ENCODE measurements around the gene DBF4. TPM values are rescaled to one million over a fixed set of nuclear protein-coding genes. Genes with fewer than 3 reads are reported as not detected.

DBF4 gene
- total RNA-seq, 2 donors from 2014 or later, result 46.5 to 63.2 TPM

DNA sequence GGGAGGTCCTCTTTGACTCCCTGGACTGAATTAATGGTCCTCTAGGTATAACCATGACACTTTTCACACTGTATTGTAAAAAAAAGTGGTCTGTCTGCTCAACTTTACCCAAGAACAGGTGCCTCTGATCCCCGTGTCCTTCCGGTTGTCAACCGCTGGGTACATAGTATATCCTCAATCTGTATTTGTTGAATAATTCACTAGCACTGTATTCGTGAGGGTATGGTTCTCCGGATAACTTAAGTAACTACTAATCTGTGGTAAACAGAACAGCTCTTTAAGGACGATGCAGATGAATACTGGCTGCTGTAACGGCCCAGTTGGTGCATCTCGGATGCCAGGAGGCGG lies 57.3 kb downstream of the DBF4 start:
- Histone ChIP-seq H3K36me3 (ENCODE audit: control insufficient read depth, insufficient read depth, low read length) (no peaks in the 10 kb centered on the region), H3K4me3 (ENCODE audit: low read length) (peak overlapping the region; percentile 87), H3K9ac (ENCODE audit: extremely low read depth, low read length, poor library complexity, severe bottlenecking) (no peak overlapping the region), H3K27me3 (ENCODE audit: control insufficient read depth, insufficient read depth, low read length, poor library complexity, severe bottlenecking) (peaks cover 32% of the 10 kb centered on the region), H3K27ac (ENCODE audit: low read depth, low read length) (no peak overlapping the region), H3K4me1 (ENCODE audit: control insufficient read depth, insufficient read depth, low read length) (no peaks in the 10 kb centered on the region), H3K9me3 (ENCODE audit: control insufficient read depth, low read length) (no peaks in the 10 kb centered on the region)
- Mint-ChIP-seq H3K4me1 (peaks cover 7% of the 10 kb centered on the region), H3K27me3 (ENCODE audit: insufficient read depth) (peaks cover 37% of the 10 kb centered on the region), H3K27ac (no peak overlapping the region), H3K4me3 (peak overlapping the region; percentile 81), H3K9me3 (no peaks in the 10 kb centered on the region), H3K36me3 (ENCODE audit: low read depth) (no peaks in the 10 kb centered on the region)
- TF ChIP-seq, protein P1, sequence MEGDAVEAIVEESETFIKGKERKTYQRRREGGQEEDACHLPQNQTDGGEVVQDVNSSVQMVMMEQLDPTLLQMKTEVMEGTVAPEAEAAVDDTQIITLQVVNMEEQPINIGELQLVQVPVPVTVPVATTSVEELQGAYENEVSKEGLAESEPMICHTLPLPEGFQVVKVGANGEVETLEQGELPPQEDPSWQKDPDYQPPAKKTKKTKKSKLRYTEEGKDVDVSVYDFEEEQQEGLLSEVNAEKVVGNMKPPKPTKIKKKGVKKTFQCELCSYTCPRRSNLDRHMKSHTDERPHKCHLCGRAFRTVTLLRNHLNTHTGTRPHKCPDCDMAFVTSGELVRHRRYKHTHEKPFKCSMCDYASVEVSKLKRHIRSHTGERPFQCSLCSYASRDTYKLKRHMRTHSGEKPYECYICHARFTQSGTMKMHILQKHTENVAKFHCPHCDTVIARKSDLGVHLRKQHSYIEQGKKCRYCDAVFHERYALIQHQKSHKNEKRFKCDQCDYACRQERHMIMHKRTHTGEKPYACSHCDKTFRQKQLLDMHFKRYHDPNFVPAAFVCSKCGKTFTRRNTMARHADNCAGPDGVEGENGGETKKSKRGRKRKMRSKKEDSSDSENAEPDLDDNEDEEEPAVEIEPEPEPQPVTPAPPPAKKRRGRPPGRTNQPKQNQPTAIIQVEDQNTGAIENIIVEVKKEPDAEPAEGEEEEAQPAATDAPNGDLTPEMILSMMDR (conservative IDR thresholded peaks at IDR 0.05), result no peak
- DNase-seq, result no peak
- WGBS, 2 experiments (ENCODE audit: insufficient coverage in 1 of 2, insufficient read length in 1 of 2), result 17 to 19% methylated on average over 6 to 9 of the region's 9 CpGs

- Histone ChIP-seq H3K27me3 (ENCODE audit: control insufficient read depth, insufficient read depth, low read length, poor library complexity, severe bottlenecking) (peaks cover 32% of the 10 kb centered on the region), H3K4me1 (ENCODE audit: control insufficient read depth, insufficient read depth, low read length) (no peaks in the 10 kb centered on the region), H3K4me3 (ENCODE audit: low read length) (peak within 1 kb of the TSS; percentile 87), H3K27ac (ENCODE audit: low read depth, low read length) (peak within 1 kb of the TSS; percentile 29), H3K9me3 (ENCODE audit: control insufficient read depth, low read length) (no peaks in the 10 kb centered on the region), H3K9ac (ENCODE audit: extremely low read depth, low read length, poor library complexity, severe bottlenecking) (peak within 1 kb of the TSS; percentile 40), H3K36me3 (ENCODE audit: control insufficient read depth, insufficient read depth, low read length) (no peaks in the 10 kb centered on the region)
- peaks cover 2% of the 10 kb centered on the region for H3K36me3 Mint-ChIP-seq (ENCODE audit: low read depth)
- H3K9me3 Mint-ChIP-seq, result no peaks in the 10 kb centered on the region
- TF ChIP-seq, protein P1 (conservative IDR thresholded peaks at IDR 0.05), result peak; percentile 23
- WGBS, 2 experiments (ENCODE audit: insufficient coverage in 1 of 2, insufficient read length in 1 of 2), result 0 to 1% methylated on average over 15 to 70 of the region's 70 CpGs
- H3K27me3 Mint-ChIP-seq (ENCODE audit: insufficient read depth), result peaks cover 37% of the 10 kb centered on the region
- peaks cover 7% of the 10 kb centered on the region for H3K4me1 Mint-ChIP-seq
- DNase-seq, result peak; percentile 96
- peak within 1 kb of the TSS; percentile 81 for H3K4me3 Mint-ChIP-seq
- H3K27ac Mint-ChIP-seq, result peak within 1 kb of the TSS; percentile 78
These were observed 57.8 kb downstream of the DBF4 start, which contains the start of gene ADAM22 for GRCh38 chr7:87933953-87934698. Gene ADAM22 (plus strand): TSS chr7:87934251. CDS start chr7:87934466, 215 bp downstream.

DNA sequence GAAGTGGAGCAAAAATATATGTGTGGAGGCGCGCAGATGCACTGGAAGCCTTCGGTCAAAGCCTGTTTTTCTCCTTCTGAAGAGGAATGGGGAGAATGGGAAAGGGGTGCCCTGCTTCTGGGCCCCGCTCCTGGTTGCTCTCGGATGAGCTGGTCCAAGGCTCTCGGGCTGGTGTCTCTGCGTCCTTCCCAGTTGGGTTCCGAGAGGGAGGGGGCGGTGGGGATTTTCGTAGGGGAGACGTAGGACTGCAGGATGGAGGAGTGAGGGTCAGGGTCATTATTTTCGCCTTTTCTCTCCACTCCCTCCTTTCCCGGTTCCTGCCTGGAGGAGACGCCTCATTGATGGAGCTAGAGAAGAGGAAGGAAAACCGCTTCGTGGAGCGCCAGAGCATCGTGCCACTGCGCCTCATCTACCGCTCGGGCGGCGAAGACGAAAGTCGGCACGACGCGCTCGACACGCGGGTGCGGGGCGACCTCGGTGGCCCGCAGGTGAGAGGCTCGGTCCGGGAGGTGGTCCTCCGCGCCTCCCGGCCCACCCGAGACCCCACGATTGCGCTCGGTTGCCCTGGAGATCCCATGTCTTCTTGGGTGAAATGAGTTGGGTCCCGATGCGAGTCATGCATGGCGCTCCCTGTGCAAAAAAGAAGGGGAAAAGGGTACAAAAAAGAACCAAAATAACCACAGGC lies 58.5 kb downstream of the DBF4 start:
- Mint-ChIP-seq H3K36me3 (ENCODE audit: low read depth) (peaks cover 2% of the 10 kb centered on the region), H3K4me1 (peaks cover 7% of the 10 kb centered on the region), H3K27ac (peak overlapping the region; percentile 78), H3K4me3 (peak overlapping the region; percentile 81), H3K27me3 (ENCODE audit: insufficient read depth) (peaks cover 33% of the 10 kb centered on the region), H3K9me3 (no peaks in the 10 kb centered on the region)
- DNase-seq, result peak; percentile 74
- Histone ChIP-seq H3K36me3 (ENCODE audit: control insufficient read depth, insufficient read depth, low read length) (no peaks in the 10 kb centered on the region), H3K27me3 (ENCODE audit: control insufficient read depth, insufficient read depth, low read length, poor library complexity, severe bottlenecking) (peaks cover 29% of the 10 kb centered on the region), H3K4me3 (ENCODE audit: low read length) (peak overlapping the region; percentile 87), H3K27ac (ENCODE audit: low read depth, low read length) (no peak overlapping the region), H3K4me1 (ENCODE audit: control insufficient read depth, insufficient read depth, low read length) (no peaks in the 10 kb centered on the region), H3K9me3 (ENCODE audit: control insufficient read depth, low read length) (no peaks in the 10 kb centered on the region), H3K9ac (ENCODE audit: extremely low read depth, low read length, poor library complexity, severe bottlenecking) (peak overlapping the region; percentile 40)
- TF ChIP-seq, protein P1 (conservative IDR thresholded peaks at IDR 0.05), result no peak
- 0 to 3% methylated on average over 17 to 47 of the region's 47 CpGs for WGBS, 2 experiments (ENCODE audit: insufficient coverage in 1 of 2, insufficient read length in 1 of 2)
